Endothelial cell of umbilical vein (primary cell): Measurements from ENCODE around the gene LMAN1L. TPM values are rescaled to one million over a fixed set of nuclear protein-coding genes. Genes with fewer than 3 reads are reported as not detected.

Experiments used
- BruUV-seq: library from RNA; stranded (reverse); fragments of 400-500 nt; replicated peaks from 2 replicates; lab custom pipeline; 2021; lab: Mats Ljungman, UMichigan
- CTCF ChIA-PET: fragments of 300-600, 350-600 bp; sonication (Branson Sonifier 250); formaldehyde crosslinking; loops from one replicate; lab custom pipeline; 2021; ENCODE audit warnings: antibody characterized with exemption, inconsistent platforms; lab: Charles Lee
- POLR2A ChIA-PET: fragments of 300-600, 350-600 bp; sonication (Branson Sonifier 250); formaldehyde crosslinking; loops from one replicate; lab custom pipeline; 2021; ENCODE audit warnings: antibody characterized with exemption, inconsistent platforms; lab: Charles Lee
- DNase-seq: peaks from one replicate; pipeline ENCODE4 v3.0.0-alpha.2; 2011; ENCODE audit warnings: low read depth, low spot score
- FAIRE-seq: peaks from 2 replicates; lab custom pipeline; 2011; peaks lifted over from hg19 to GRCh38; lab: Jason Lieb, UNC
- H2AFZ ChIP-seq: 2 replicates; pipeline ENCODE4 v1.6.0; 2012; ENCODE audit warnings: low read depth, low read length, control low read depth, inconsistent platforms
- H3K27ac ChIP-seq: 2 replicates; pipeline ENCODE4 v1.5.1; 2011; ENCODE audit warnings: low read depth, mild to moderate bottlenecking, control low read depth, low read length, moderate library complexity; ENCODE audit not compliant: insufficient read depth
- H3K27me3 ChIP-seq, 2 experiments: 2 replicates each; pipeline versions ENCODE4 v1.6.0 to v1.6.1; 2011; ENCODE audit warnings: low read length in 2 of 2, mixed read lengths in 1 of 2; ENCODE audit not compliant: control insufficient read depth in 2 of 2, insufficient read depth in 2 of 2
- H3K36me3 ChIP-seq, 2 experiments: 2 replicates in 1 of 2; 3 replicates in 1 of 2; pipeline ENCODE4 v1.5.1; 2011; ENCODE audit warnings: low read length in 2 of 2, mild to moderate bottlenecking in 1 of 2, moderate library complexity in 1 of 2; ENCODE audit not compliant: control insufficient read depth in 2 of 2, insufficient read depth in 2 of 2; ENCODE audit errors: extremely low read depth in 1 of 2
- H3K4me1 ChIP-seq: 3 replicates; pipeline ENCODE4 v1.5.1; 2011; ENCODE audit warnings: mild to moderate bottlenecking, low read length; ENCODE audit not compliant: control insufficient read depth, insufficient read depth; ENCODE audit errors: extremely low read depth
- H3K4me2 ChIP-seq: 2 replicates; pipeline ENCODE4 v1.6.1; 2011; ENCODE audit warnings: low read length, control low read depth, mixed read lengths; ENCODE audit not compliant: insufficient read depth
- H3K4me3 ChIP-seq, 3 experiments: fragments of 200-600 bp in 1 of 3; sonication (generic), shearing (Covaris generic) in 1 of 3; replicated peaks in 1 of 3; 2 replicates each; pipeline ENCODE4 v1.5.1; 2011 to 2016; ENCODE audit warnings: control low read depth in 3 of 3, low read length in 3 of 3, mild to moderate bottlenecking in 2 of 3, inconsistent platforms in 1 of 3, low read depth in 1 of 3, moderate library complexity in 1 of 3; ENCODE audit not compliant: insufficient read depth in 1 of 3
- H3K79me2 ChIP-seq: 2 replicates; pipeline ENCODE4 v1.6.0; 2012; ENCODE audit warnings: low read length, inconsistent platforms; ENCODE audit not compliant: control insufficient read depth, insufficient read depth
- H3K9ac ChIP-seq: replicated peaks from 2 replicates; pipeline ENCODE3; 2011; ENCODE audit warnings: low read length, control low read depth; ENCODE audit not compliant: insufficient read depth; ENCODE audit errors: extremely low read depth
- H3K9me1 ChIP-seq: replicated peaks from 3 replicates; pipeline ENCODE4 v1.6.0; 2011; ENCODE audit warnings: mild to moderate bottlenecking, low read length; ENCODE audit not compliant: control insufficient read depth, insufficient read depth; ENCODE audit errors: extremely low read depth
- H3K9me3 ChIP-seq: replicated peaks from 2 replicates; pipeline ENCODE4 v1.5.1; 2012; ENCODE audit warnings: low read length, inconsistent platforms; ENCODE audit not compliant: control insufficient read depth, insufficient read depth
- H4K20me1 ChIP-seq: replicated peaks from 2 replicates; pipeline ENCODE3; 2011; ENCODE audit warnings: mild to moderate bottlenecking, low read length; ENCODE audit not compliant: control insufficient read depth, insufficient read depth; ENCODE audit errors: extremely low read depth
- CTCF ChIP-seq, 2 donors: IDR thresholded peaks; 1 replicate in 1 of 2; 2 replicates in 1 of 2; pipeline ENCODE4 v1.5.1; 2011; ENCODE audit warnings: low read length in 2 of 2, mild to moderate bottlenecking in 2 of 2, moderate library complexity in 2 of 2, control low read depth in 1 of 2, inconsistent platforms in 1 of 2, low read depth in 1 of 2; ENCODE audit not compliant: insufficient read depth in 1 of 2; ENCODE audit errors: extremely low read depth in 1 of 2
- EZH2 ChIP-seq: IDR thresholded peaks from 2 replicates; pipeline ENCODE4 v1.6.1; 2012; ENCODE audit warnings: borderline replicate concordance, low read depth, mild to moderate bottlenecking, moderate library complexity, low read length, inconsistent platforms; ENCODE audit not compliant: severe bottlenecking
- FOS ChIP-seq: IDR thresholded peaks from 2 replicates; pipeline ENCODE4 v1.6.1; 2011; ENCODE audit warnings: mild to moderate bottlenecking, low read length, moderate library complexity, borderline replicate concordance; ENCODE audit not compliant: insufficient read depth
- GATA2 ChIP-seq: IDR thresholded peaks from 2 replicates; pipeline ENCODE4 v1.7.0; 2011; ENCODE audit warnings: low read depth, mild to moderate bottlenecking, moderate library complexity, mixed read lengths, low read length; ENCODE audit not compliant: insufficient read length, insufficient read depth
- JUN ChIP-seq: IDR thresholded peaks from 2 replicates; pipeline ENCODE4 v1.6.1; 2011; ENCODE audit warnings: borderline replicate concordance, low read depth; ENCODE audit not compliant: insufficient read length, insufficient read depth
- MAX ChIP-seq: IDR thresholded peaks from 2 replicates; pipeline ENCODE4 v1.6.1; 2011; ENCODE audit not compliant: insufficient read depth, insufficient read length
- MYC ChIP-seq: IDR thresholded peaks from one replicate; pipeline ENCODE4 v1.6.1; 2011; ENCODE audit warnings: mild to moderate bottlenecking, low read depth, low read length
- POLR2A ChIP-seq: IDR thresholded peaks from 2 replicates; pipeline ENCODE4 v1.6.1; 2012; ENCODE audit warnings: low read depth, mild to moderate bottlenecking, control low read depth, low read length
- POLR2AphosphoS5 ChIP-seq: IDR thresholded peaks from 2 replicates; pipeline ENCODE4 v1.6.1; 2012; ENCODE audit warnings: low read depth, mild to moderate bottlenecking, control low read depth, low read length, moderate library complexity; ENCODE audit not compliant: insufficient read depth
- dilution Hi-C: fragments of 300-500 bp; cut with MboI; formaldehyde crosslinking; loops from one replicate; pipeline ENCODE4 v1.15.0; 2019; ENCODE audit warnings: low sequenced_read_pairs; ENCODE audit not compliant: extremely low pct_ligation_motif_present
- intact Hi-C: fragments of 100-400 bp; cut with micrococcal nuclease; formaldehyde crosslinking; loops from one replicate; pipeline ENCODE4 v1.10.0; 2022
- polyA plus RNA-seq, 4 experiments: library from polyadenylated mRNA; depleted of rRNA in 3 of 4; stranded (reverse) in 3 of 4; unstranded in 1 of 4; fragments of >200 nt; gene quantifications; 2 replicates each; pipeline versions ENCODE4 v1.2.1 to v1.2.3, GENCODE V29; 2011 to 2012; ENCODE audit warnings: missing spikeins in 1 of 4
- total RNA-seq: library from RNA; stranded (reverse); gene quantifications from 2 replicates; pipeline ENCODE4 v1.2.3, GENCODE V29; 2021

LMAN1L gene
- total and polyA plus RNA-seq, 2 donors (not counting 3 experiments of a cell fraction or from before 2014, with no cell fraction given) = not detected

GRCh38 chr15:74791667-74792066 lies 21.0 kb upstream of the LMAN1L start:
- BruUV-seq = no TSS peak

More at GRCh38 chr15:74791667-74792066, 21.0 kb upstream of the LMAN1L start:
- Histone ChIP-seq H3K9me3 (no peaks in the 10 kb centered on the region), H3K9ac (no peak overlapping the region), H3K4me2 (no peak overlapping the region), H4K20me1 (no peaks in the 10 kb centered on the region), H3K4me3 (no peak overlapping the region), H3K4me1 (peaks cover 6% of the 10 kb centered on the region), H3K27me3 (no peaks in the 10 kb centered on the region), H3K27ac (no peak overlapping the region), H3K36me3 (peaks cover 0 to 5% of the 10 kb centered on the region in 2 experiments), H3K79me2 (peaks cover 86% of the 10 kb centered on the region), H3K9me1 (no peaks in the 10 kb centered on the region), H2AFZ (no peak overlapping the region)
- ChIA-PET CTCF (interaction anchor here (0.7 to 1.7 kb wide), 2 partner anchors 13 to 159 kb away, joined by 3 read pairs; no protein-coding TSS in a partner anchor), POLR2A (no interaction called here)
- intact Hi-C loops (no loop called here), dilution Hi-C loops (no loop called here)
- DNase-seq = no peak
- FAIRE-seq = no peak
- TF ChIP-seq EZH2 = no peak
- no peak for TF ChIP-seq JUN
- no peak for TF ChIP-seq GATA2
- TF ChIP-seq POLR2A = no peak
- TF ChIP-seq MYC = no peak
- TF ChIP-seq FOS = no peak
- no peak for TF ChIP-seq MAX
- TF ChIP-seq CTCF (IDR thresholded peaks at IDR 0.05; ENCODE audit: extremely low read depth in 1 of 2, insufficient read depth in 1 of 2, low read depth in 1 of 2, low read length in 2 of 2) = no peak
- TF ChIP-seq POLR2AphosphoS5 = no peak
